ENCODE measurements around the gene CYB5D1. TPM values are rescaled to one million over a fixed set of nuclear protein-coding genes. Genes with fewer than 3 reads are reported as not detected.

CYB5D1 gene
- total and polyA plus RNA-seq, 2 of the 8 experiments (the other 6 are each of a cell fraction or from before 2014, with no cell fraction given): 11.0 to 18.0 TPM

DNA sequence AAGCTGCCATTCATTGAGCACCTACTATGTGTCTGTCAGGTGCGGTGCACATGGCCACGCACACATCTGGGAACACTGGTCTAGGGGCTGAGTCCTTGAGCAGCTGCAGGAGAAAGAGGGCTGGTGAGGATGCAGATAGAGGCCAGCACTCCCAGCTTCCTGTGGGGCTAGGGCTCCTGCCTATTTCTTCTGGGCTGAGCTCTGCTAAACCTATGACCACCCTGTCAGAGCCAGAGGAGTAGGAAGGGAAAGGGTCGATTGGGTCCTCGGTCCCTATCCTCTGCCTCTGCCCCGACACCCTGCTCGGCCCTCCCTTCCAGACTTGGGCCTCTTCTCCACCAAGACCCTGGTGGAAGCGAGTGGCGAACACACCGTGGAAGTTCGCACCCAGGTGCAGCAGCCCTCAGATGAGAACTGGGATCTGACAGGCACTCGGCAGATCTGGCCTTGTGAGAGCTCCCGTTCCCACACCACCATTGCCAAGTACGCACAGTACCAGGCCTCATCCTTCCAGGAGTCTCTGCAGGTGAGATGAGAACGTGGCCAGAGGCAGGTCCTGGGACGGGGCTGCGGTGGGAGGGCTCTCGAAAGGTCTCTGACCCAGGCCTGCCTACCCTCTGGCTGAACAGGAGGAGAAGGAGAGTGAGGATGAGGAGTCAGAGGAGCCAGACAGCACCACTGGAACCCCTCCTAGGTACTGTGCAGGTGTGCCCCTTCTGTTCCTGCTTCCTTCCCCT lies 6.9 kb upstream of the CYB5D1 start:
- H3K4me1 ChIP-seq (replicated peaks in 1 of 4; ENCODE audit: control insufficient read depth in 3 of 4, insufficient read depth in 4 of 4, low read length in 3 of 4): peaks cover 0 to 29% (median 24%) of the 10 kb centered on the region in 4 experiments; a peak in 6 of 7 replicates
- H4K20me1 ChIP-seq (replicated peaks in 1 of 2; ENCODE audit: control insufficient read depth in 1 of 2, insufficient read depth in 2 of 2, low read length in 2 of 2): peaks cover 0 to 21% of the 10 kb centered on the region in 2 experiments
- 0 out of 2 replicates have a peak overlapping the region, but pooled peaks have one; percentile 21 for H2BK20ac ChIP-seq (ENCODE audit: low read length)
- H3K4me3 ChIP-seq (ENCODE audit: extremely low read depth in 1 of 4, insufficient read depth in 2 of 4, low read depth in 3 of 4, low read length in 4 of 4): peak overlapping the region; percentile 39 to 65 (median 52)
- H2AFZ ChIP-seq (ENCODE audit: low read length): no peak overlapping the region
- H3K79me2 ChIP-seq (ENCODE audit: control insufficient read depth in 1 of 2, insufficient read depth in 2 of 2, low read length in 2 of 2): no peaks in the 10 kb centered on the region
- H2BK5ac ChIP-seq (ENCODE audit: low read depth, low read length): no peak overlapping the region; the same call in 1 of the 2 replicates
- H3K23ac ChIP-seq (ENCODE audit: insufficient read length): no peak overlapping the region
- DNase-seq (ENCODE audit: low read depth in 1 of 2, low spot score in 2 of 2): no peak
- H4K91ac ChIP-seq (replicated peaks; ENCODE audit: insufficient read length, low read length): no peak overlapping the region
- H2BK12ac ChIP-seq (ENCODE audit: low read depth, low read length): peak overlapping the region; percentile 53; the same call in 1 of the 2 replicates
- peaks cover 10% of the 10 kb centered on the region for H3K23me2 ChIP-seq (ENCODE audit: low read depth, low read length)
- WGBS, 2 experiments (ENCODE audit: extremely low coverage in 1 of 2, insufficient coverage in 1 of 2, insufficient read length in 1 of 2, insufficient replicate concordance in 2 of 2, low coverage in 1 of 2, low lambda C conversion rate in 2 of 2, missing lambda C conversion rate in 1 of 2): 82% methylated on average over 16 of the region's 17 CpGs; no CpG with 5 or more reads in 1 of the 2 experiments
- H2BK15ac ChIP-seq (ENCODE audit: low read length): no peak overlapping the region; the same call in 1 of the 2 replicates
- no peak overlapping the region for H4K8ac ChIP-seq (ENCODE audit: extremely low read depth, insufficient read depth, low read length)
- no peak overlapping the region for H3K27ac ChIP-seq (ENCODE audit: low read depth, low read length)
- no peak overlapping the region; the same call in 1 of the 2 replicates for H3K18ac ChIP-seq (ENCODE audit: extremely low read depth, low read length)
- no peak overlapping the region for H3K56ac ChIP-seq (replicated peaks; ENCODE audit: insufficient read length, low read depth, low read length)
- no peak overlapping the region for H4K5ac ChIP-seq (ENCODE audit: insufficient read length, low read depth, low read length)
- peaks cover 27 to 46% (median 41%) of the 10 kb centered on the region in 4 experiments for H3K27me3 ChIP-seq (replicated peaks in 1 of 4; ENCODE audit: control insufficient read depth in 3 of 4, extremely low read depth in 1 of 4, insufficient read depth in 3 of 4, low read length in 3 of 4)
- POLR2A ChIA-PET (ENCODE audit: partially characterized antibody): interaction anchor here (0.8 to 4.0 kb wide), 4 partner anchors 9 to 18 kb away, joined by 3 to 24 read pairs (median 4); no protein-coding TSS in a partner anchor
- H2BK120ac ChIP-seq (replicated peaks; ENCODE audit: low read depth, low read length): no peak overlapping the region
- H3K36me3 ChIP-seq (ENCODE audit: control insufficient read depth in 2 of 4, insufficient read depth in 4 of 4, low read length in 3 of 4): peaks cover 0 to 4% (median 0%) of the 10 kb centered on the region in 4 experiments; a peak in 3 of 8 replicates
- peak overlapping the region; percentile 74 to 94 for H3K4me2 ChIP-seq (ENCODE audit: insufficient read depth in 1 of 2, low read depth in 2 of 2, low read length in 2 of 2)
- peak overlapping the region; percentile 42; the same call in 1 of the 2 replicates for H2AK5ac ChIP-seq (ENCODE audit: low read depth, low read length)
- TF ChIP-seq, protein P1, sequence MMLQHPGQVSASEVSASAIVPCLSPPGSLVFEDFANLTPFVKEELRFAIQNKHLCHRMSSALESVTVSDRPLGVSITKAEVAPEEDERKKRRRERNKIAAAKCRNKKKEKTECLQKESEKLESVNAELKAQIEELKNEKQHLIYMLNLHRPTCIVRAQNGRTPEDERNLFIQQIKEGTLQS (IDR thresholded peaks at IDR 0.05; ENCODE audit: insufficient read depth, low read depth, low read length): no peak
- TF ChIP-seq TBP (IDR thresholded peaks at IDR 0.05; ENCODE audit: low read depth, low read length): no peak
- TF ChIP-seq CREB1 (IDR thresholded peaks at IDR 0.05): no peak
- TF ChIP-seq RBBP5 (IDR thresholded peaks at IDR 0.05; ENCODE audit: borderline replicate concordance, low read depth, low read length): no peak
- TF ChIP-seq TCF12 (IDR thresholded peaks at IDR 0.05; ENCODE audit: low read depth, low read length): no peak
- no peaks in the 10 kb centered on the region for H3K79me1 ChIP-seq (ENCODE audit: low read depth, low read length)
- H3K9me3 ChIP-seq (ENCODE audit: insufficient read depth in 2 of 2, low read depth in 1 of 2, low read length in 1 of 2): no peaks in the 10 kb centered on the region
- CTCF ChIA-PET (ENCODE audit: partially characterized antibody): interaction anchor here (0.5 to 4.9 kb wide), 19 partner anchors 8 to 291 kb away, joined by 3 to 44 read pairs (median 4); partner anchors contain the start of gene KDM6B
- no peak for FAIRE-seq
- H3K9ac ChIP-seq (replicated peaks in 1 of 4; ENCODE audit: extremely low read depth in 1 of 4, low read depth in 3 of 4, low read length in 3 of 4): no peak overlapping the region
- no peak overlapping the region for H3K14ac ChIP-seq (ENCODE audit: insufficient read length)
- no peak overlapping the region for H3K4ac ChIP-seq (replicated peaks; ENCODE audit: insufficient read length, low read depth, low read length)

Data from H1 (cell line).